ENCODE data around the gene IRX1. TPM values are rescaled to one million over a fixed set of nuclear protein-coding genes. Genes with fewer than 3 reads are reported as not detected.

Gene IRX1
- not detected in 2 replicates for total RNA-seq (2014; rRNA removed; shearing (Covaris generic))

DNA sequence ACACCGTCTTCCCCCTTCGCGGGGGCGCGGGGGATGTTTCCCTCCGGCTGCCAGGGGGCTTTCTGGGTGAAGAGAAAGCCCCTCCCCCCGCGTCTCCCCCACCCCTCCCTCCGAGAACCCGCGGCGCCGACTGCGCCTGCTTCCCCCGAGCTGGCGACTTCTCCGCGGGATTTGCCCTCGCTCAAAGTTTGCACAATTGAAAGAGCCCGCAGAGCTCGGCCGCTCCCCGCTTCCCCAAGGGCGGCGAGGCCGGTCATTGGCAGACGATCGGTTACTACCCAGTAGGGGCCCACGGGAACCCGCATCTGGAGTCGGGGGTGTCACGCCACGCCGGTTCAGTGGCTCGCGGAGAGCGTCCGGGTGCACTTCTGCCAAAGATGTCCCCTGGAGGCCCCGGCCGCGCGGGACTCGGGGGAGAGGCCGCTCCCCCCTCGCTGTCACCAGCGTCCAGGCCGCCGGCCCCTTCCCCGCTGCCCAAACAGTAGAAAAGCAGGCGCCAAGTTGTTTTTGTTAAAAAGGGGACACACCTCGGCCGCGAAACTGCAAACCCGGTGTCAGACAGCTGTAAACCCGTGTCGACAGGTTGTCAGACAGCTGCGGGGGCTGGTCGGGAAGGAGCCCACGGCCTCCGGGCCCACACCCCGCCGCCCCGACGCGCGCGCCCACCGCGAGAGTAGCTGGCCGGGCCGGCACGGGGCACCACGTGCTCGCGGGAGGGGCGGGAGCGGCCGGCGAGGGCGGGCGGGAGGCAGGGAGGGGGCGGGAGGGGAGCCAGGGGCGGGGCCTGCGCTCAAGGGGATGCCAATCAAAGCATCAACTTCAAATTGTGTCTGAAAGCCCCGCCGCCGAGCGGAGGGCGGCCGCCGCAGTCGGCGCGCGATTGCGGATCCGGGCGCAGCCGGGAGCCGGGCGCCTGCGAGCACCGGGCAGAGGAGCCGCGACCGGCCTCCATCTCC is at the start of gene IRX1:
IRX1 (plus strand) TSS at position 827 of the 956 bp plus-strand sequence. CDS start 274 bp downstream, outside the sequence.
- no peak for DNase-seq (ENCODE audit: low read depth in 1 of 2, low spot score in 2 of 2)
- Histone ChIP-seq H3K4me1 (replicated peaks) (no peaks in the 10 kb centered on the region), H3K9me3 (replicated peaks) (peaks cover 55% of the 10 kb centered on the region), H3K27me3 (replicated peaks) (no peaks in the 10 kb centered on the region), H3K27ac (no peak within 1 kb of the TSS), H3K4me3 (no peak within 1 kb of the TSS), H3K36me3 (no peaks in the 10 kb centered on the region)

GRCh38 chr5:3546028-3546427 is 49.6 kb upstream of the IRX1 start:
- Histone ChIP-seq H3K36me3 (no peaks in the 10 kb centered on the region), H3K9me3 (replicated peaks) (peaks cover 21% of the 10 kb centered on the region), H3K27ac (no peak overlapping the region), H3K4me1 (replicated peaks) (no peaks in the 10 kb centered on the region), H3K27me3 (replicated peaks) (no peaks in the 10 kb centered on the region), H3K4me3 (no peak overlapping the region)
- no peak for DNase-seq (ENCODE audit: low read depth in 1 of 2, low spot score in 2 of 2)

- H3K9me3 ChIP-seq (replicated peaks) = peaks cover 13% of the 10 kb centered on the region
- H3K27me3 ChIP-seq (replicated peaks) = no peaks in the 10 kb centered on the region
- H3K4me3 ChIP-seq = no peak overlapping the region
- H3K27ac ChIP-seq = no peak overlapping the region
- H3K36me3 ChIP-seq = no peaks in the 10 kb centered on the region
- DNase-seq (ENCODE audit: low read depth in 1 of 2, low spot score in 2 of 2) = no peak
- H3K4me1 ChIP-seq (replicated peaks) = no peaks in the 10 kb centered on the region
These were observed 31.5 kb upstream of the IRX1 start for GRCh38 chr5:3564116-3564515.

GRCh38 chr5:3564827-3565518 is 30.7 kb upstream of the IRX1 start:
- Histone ChIP-seq H3K27me3 (replicated peaks) (no peaks in the 10 kb centered on the region), H3K27ac (no peak overlapping the region)
- DNase-seq (ENCODE audit: low read depth in 1 of 2, low spot score in 2 of 2) = no peak

DNA sequence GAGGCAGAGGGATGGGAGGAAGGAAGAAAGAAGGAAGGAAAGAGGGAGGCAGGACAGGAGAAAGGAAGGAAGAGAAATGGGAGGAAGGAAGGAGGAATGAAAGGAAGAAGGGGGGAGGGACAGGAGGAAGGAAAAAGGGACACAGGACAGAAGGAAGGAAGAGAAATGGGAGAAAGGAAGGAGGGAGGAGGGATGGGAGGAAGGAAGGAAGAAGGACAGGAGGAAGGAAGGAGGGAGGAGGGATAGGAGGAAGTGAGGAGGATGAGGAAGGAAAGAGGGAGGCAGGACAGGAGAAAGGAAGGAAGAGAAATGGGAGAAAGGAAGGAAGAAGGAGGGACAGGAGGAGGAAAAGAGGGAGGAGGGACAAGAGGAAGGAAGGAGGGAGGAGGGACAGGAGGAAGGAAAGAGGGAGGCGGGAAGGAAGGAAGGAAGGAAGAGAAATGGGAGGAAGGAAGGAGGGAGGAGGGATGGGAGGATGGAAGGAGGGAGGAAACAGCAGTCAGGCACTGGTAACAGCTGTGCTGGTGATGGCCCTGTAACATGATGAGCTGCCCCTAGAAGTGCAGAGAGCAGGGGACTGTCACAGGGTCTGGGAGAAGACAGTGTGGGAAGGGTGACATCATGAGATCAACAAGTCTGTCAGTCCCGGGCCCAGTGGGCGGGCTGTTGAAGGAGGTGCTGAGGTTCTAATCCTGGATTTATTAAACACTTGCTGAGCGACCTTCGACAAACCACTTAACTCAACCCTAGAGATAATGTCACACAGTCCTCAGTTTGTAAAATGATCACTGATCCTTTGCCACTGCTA is 10.7 kb upstream of the IRX1 start:
- Histone ChIP-seq H3K36me3 (no peaks in the 10 kb centered on the region), H3K27ac (no peak overlapping the region), H3K4me1 (replicated peaks) (no peaks in the 10 kb centered on the region), H3K4me3 (no peak overlapping the region), H3K9me3 (replicated peaks) (peaks cover 48% of the 10 kb centered on the region), H3K27me3 (replicated peaks) (no peaks in the 10 kb centered on the region)
- no peak for DNase-seq (ENCODE audit: low read depth in 1 of 2, low spot score in 2 of 2)

More at GRCh38 chr5:3564827-3565518, 30.7 kb upstream of the IRX1 start:
- Histone ChIP-seq H3K4me1 (replicated peaks) (no peaks in the 10 kb centered on the region), H3K36me3 (no peaks in the 10 kb centered on the region), H3K4me3 (no peak overlapping the region), H3K9me3 (replicated peaks) (peaks cover 17% of the 10 kb centered on the region)

GRCh38 chr5:3590161-3590966 is 5.3 kb upstream of the IRX1 start:
- no peaks in the 10 kb centered on the region for H3K36me3 ChIP-seq
- H3K9me3 ChIP-seq (replicated peaks) = peaks cover 52% of the 10 kb centered on the region
- H3K4me1 ChIP-seq (replicated peaks) = no peaks in the 10 kb centered on the region
- H3K4me3 ChIP-seq = no peak overlapping the region
- H3K27ac ChIP-seq = no peak overlapping the region
- no peaks in the 10 kb centered on the region for H3K27me3 ChIP-seq (replicated peaks)
- no peak for DNase-seq (ENCODE audit: low read depth in 1 of 2, low spot score in 2 of 2)

DNA sequence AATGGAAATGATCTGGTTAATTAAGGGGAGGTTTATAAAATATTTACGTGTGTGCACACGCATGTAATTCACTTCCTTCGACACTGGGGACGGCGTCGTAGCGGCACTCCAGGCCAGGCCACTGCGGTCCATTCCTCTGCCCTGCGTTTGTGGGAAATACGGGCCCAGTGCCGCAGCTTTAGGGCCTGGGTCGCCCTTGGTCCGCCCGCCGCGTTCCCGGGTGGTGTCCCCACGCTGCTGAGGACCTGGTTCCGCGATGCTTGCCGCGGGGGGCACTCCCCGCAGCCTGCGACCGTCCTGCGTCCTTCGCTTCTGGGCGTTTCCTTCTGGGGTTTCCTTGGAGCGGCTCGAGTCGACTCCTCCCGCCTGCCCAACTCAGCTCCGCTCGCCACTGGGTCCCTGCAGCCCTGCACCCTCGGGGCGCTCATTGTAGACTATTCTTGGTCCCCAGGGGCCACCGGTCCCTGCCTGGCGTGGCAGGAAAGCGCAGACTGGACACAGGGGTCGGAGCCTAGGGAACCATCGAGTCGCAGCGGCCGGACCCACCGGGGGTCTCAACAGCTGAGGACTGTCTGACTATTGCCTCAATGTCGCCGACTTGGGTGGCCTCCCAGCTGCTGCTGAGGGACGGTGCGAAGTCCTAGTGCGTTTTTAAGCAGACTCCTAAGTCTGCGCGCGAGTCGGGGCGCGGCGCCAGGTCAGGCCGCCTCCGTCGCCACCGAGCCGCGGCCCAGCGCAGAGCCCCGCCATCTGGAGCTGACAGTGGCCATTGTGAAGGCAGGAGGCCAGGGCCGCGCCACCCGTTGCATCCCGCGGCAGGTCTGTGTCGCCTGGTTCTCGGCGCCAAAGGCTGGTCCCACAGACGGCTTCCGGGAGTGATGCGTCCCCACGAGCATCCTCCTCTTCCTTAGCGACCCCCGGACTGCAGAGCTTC is 4.4 kb upstream of the IRX1 start:
- DNase-seq (ENCODE audit: low read depth in 1 of 2, low spot score in 2 of 2) = no peak

GRCh38 chr5:3592298-3592697 is 3.3 kb upstream of the IRX1 start:
- no peak overlapping the region for H3K27ac ChIP-seq
- no peak for DNase-seq (ENCODE audit: low read depth in 1 of 2, low spot score in 2 of 2)

More for the DNA sequence above, 4.4 kb upstream of the IRX1 start:
- Histone ChIP-seq H3K36me3 (no peaks in the 10 kb centered on the region), H3K4me3 (no peak overlapping the region), H3K4me1 (replicated peaks) (no peaks in the 10 kb centered on the region), H3K9me3 (replicated peaks) (peaks cover 54% of the 10 kb centered on the region), H3K27me3 (replicated peaks) (no peaks in the 10 kb centered on the region), H3K27ac (no peak overlapping the region)

GRCh38 chr5:3593771-3594509 is 1.7 kb upstream of the IRX1 start:
- DNase-seq (ENCODE audit: low read depth in 1 of 2, low spot score in 2 of 2) = no peak
- H3K4me3 ChIP-seq = no peak overlapping the region

More at GRCh38 chr5:3592298-3592697, 3.3 kb upstream of the IRX1 start:
- no peak overlapping the region for H3K4me3 ChIP-seq
- H3K4me1 ChIP-seq (replicated peaks) = no peaks in the 10 kb centered on the region
- H3K9me3 ChIP-seq (replicated peaks) = peaks cover 51% of the 10 kb centered on the region
- no peaks in the 10 kb centered on the region for H3K36me3 ChIP-seq
- no peaks in the 10 kb centered on the region for H3K27me3 ChIP-seq (replicated peaks)

GRCh38 chr5:3594510-3595005 is 1.1 kb upstream of the IRX1 start:
- Histone ChIP-seq H3K27me3 (replicated peaks) (no peaks in the 10 kb centered on the region), H3K4me1 (replicated peaks) (no peaks in the 10 kb centered on the region), H3K9me3 (replicated peaks) (peaks cover 55% of the 10 kb centered on the region), H3K27ac (no peak overlapping the region), H3K36me3 (no peaks in the 10 kb centered on the region), H3K4me3 (no peak overlapping the region)
- DNase-seq (ENCODE audit: low read depth in 1 of 2, low spot score in 2 of 2) = no peak

More at GRCh38 chr5:3593771-3594509, 1.7 kb upstream of the IRX1 start:
- no peak overlapping the region for H3K27ac ChIP-seq
- no peaks in the 10 kb centered on the region for H3K36me3 ChIP-seq
- H3K9me3 ChIP-seq (replicated peaks) = peaks cover 53% of the 10 kb centered on the region
- H3K27me3 ChIP-seq (replicated peaks) = no peaks in the 10 kb centered on the region
- no peaks in the 10 kb centered on the region for H3K4me1 ChIP-seq (replicated peaks)

DNA sequence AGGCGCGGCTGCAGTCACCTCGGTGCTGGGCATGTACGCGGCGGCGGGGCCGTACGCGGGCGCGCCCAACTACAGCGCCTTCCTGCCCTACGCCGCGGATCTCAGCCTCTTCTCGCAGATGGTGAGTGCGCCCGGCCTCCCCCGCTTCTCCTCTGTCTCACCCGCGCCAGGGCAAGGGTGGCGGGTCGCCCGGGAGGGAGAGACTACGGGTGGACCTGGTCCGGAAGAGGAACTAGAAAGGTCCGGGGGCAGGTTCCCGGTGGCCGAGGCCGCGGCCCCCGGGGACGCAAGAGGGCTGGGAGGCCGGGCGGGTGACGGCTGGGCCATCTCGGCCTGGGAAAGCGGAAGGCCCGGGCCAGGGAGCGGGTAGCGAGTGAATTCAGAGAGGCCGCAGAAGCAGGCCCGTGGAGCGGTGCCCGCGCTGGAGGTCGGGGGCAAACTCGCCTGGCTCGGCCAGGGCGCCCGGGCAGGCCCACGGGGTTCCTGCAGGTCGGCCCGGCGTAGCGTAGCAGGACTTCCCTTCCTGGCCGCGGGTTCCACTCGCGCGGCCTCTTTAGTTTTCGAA is 711 bp downstream of the IRX1 start:
- H3K4me1 ChIP-seq (replicated peaks) = no peaks in the 10 kb centered on the region
- no peak overlapping the region for H3K27ac ChIP-seq
- no peaks in the 10 kb centered on the region for H3K27me3 ChIP-seq (replicated peaks)
- no peak for DNase-seq (ENCODE audit: low read depth in 1 of 2, low spot score in 2 of 2)
- H3K9me3 ChIP-seq (replicated peaks) = peaks cover 53% of the 10 kb centered on the region
- no peaks in the 10 kb centered on the region for H3K36me3 ChIP-seq
- H3K4me3 ChIP-seq = no peak overlapping the region
